NCI-H1694 (cell line): ENCODE data around the gene RARRES2.

Experiments
- DNase-seq: peaks from one replicate; lab custom pipeline; 2025; lab: John Stamatoyannopoulos, UW

The RARRES2 gene

GRCh38 chr7:150376560-150376959 is 35.1 kb upstream of the RARRES2 start:
- DNase-seq = no peak

- DNase-seq = no peak
Measured at GRCh38 chr7:150375662-150376521, 34.5 kb upstream of the RARRES2 start.

GRCh38 chr7:150374472-150374871 is 33.0 kb upstream of the RARRES2 start:
- no peak for DNase-seq

- DNase-seq = no peak
Measured at GRCh38 chr7:150374026-150374425, 32.6 kb upstream of the RARRES2 start.

DNA sequence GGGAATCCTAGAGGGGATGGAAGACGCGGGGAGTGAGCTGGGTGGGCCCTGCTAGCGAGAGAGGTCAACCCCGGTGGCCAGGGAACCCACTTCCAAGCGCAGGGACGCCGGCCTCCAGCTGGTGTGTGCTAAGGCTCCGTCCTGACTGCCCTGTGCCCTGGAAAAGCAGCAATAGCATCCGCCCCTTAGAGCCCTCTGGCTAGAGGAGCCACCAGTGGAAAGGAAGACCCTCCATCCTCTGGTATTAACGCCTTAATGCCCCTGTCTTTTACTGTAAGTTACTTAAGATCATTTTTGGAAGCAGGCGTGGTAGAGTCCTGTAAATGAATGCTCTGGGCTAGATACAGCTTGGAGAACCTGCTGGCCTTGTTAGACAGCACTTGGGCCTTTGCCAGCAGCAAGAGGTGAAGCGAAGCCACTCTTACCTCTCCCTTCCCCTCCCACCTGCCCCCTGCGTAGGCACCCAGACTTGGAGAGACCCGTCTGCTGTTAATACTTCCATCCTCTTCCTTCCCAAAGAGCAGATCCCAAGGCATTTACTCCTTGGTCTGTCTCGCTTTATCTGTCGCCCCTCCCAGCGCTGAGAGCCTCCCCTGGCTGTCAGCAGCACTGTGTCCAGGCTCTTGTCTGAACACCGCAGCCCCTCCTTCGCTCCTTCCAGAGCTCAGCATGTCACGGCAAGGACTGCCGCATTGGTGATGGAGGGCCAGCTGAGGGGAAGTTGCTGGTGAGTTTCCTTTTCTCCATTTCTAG is 31.8 kb upstream of the RARRES2 start:
- DNase-seq = no peak

GRCh38 chr7:150372271-150373048 is 31.0 kb upstream of the RARRES2 start:
- no peak for DNase-seq

DNA sequence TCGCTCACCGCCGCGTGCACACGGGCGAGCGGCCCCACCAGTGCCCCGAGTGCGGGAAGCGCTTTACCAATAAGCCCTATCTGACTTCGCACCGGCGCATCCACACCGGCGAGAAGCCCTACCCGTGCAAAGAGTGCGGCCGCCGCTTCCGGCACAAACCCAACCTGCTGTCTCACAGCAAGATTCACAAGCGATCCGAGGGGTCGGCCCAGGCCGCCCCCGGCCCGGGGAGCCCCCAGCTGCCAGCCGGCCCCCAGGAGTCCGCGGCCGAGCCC is 30.5 kb upstream of the RARRES2 start:
- no peak for DNase-seq

DNA sequence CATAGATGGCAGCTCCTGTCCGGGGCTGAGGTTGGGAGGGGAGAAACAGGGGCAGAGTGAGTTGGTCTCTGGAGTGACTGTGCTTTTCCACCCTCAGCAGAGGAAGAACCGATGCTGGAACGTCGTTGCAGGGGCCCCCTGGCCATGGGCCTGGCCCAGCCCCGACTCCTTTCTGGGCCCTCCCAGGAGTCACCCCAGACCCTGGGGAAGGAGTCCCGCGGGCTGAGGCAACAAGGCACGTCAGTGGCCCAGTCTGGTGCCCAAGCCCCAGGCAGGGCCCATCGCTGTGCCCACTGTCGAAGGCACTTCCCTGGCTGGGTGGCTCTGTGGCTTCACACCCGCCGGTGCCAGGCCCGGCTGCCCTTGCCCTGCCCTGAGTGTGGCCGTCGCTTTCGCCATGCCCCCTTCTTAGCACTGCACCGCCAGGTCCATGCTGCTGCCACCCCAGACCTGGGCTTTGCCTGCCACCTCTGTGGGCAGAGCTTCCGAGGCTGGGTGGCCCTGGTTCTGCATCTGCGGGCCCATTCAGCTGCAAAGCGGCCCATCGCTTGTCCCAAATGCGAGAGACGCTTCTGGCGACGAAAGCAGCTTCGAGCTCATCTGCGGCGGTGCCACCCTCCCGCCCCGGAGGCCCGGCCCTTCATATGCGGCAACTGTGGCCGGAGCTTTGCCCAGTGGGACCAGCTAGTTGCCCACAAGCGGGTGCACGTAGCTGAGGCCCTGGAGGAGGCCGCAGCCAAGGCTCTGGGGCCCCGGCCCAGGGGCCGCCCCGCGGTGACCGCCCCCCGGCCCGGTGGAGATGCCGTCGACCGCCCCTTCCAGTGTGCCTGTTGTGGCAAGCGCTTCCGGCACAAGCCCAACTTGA is 29.9 kb upstream of the RARRES2 start:
- DNase-seq = no peak

GRCh38 chr7:150370612-150371071 is 29.2 kb upstream of the RARRES2 start:
- no peak for DNase-seq

GRCh38 chr7:150369748-150370501 is 28.5 kb upstream of the RARRES2 start:
- no peak for DNase-seq

DNA sequence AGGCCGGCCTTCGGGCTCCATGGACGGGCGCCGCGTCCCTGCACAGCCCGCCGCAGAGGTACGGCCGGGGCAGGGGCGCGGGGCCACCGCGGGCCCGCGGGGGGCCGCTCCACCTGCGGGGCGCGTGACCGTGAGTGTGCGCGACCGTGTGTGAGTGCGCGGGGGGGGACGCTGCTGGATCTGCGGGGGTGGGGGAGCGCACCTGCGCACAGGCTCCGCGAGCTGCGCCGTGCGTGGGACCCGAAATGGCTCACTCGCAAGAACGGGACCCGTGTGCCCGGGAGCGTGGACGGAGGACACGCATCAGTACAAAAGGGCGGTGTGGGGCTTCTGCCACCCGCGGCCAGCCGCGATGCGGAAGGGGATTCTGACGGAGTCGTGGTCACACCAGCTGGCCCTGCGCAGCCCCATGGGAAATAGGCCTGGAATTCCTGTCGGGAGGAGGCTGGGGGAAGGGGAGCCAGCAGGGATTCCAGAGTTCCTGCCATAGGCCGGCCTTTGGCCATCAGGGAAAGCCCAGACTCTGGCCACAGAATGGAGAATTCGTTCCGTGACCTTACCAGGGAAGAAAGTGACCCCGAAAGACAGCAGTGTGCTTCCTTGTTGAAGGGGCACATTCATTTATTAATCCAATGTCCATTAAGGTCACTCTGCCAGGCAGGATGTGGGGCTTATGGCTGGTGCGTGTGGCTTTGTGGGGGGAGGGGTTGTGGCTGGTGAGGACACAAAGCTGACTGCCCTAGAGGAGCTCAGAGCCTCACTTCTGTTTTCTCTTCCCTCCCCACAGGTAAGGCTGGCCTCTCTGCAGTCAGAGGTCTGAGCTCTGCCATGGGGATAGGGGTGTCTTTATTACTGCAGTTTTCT is 27.7 kb upstream of the RARRES2 start:
- no peak for DNase-seq

DNA sequence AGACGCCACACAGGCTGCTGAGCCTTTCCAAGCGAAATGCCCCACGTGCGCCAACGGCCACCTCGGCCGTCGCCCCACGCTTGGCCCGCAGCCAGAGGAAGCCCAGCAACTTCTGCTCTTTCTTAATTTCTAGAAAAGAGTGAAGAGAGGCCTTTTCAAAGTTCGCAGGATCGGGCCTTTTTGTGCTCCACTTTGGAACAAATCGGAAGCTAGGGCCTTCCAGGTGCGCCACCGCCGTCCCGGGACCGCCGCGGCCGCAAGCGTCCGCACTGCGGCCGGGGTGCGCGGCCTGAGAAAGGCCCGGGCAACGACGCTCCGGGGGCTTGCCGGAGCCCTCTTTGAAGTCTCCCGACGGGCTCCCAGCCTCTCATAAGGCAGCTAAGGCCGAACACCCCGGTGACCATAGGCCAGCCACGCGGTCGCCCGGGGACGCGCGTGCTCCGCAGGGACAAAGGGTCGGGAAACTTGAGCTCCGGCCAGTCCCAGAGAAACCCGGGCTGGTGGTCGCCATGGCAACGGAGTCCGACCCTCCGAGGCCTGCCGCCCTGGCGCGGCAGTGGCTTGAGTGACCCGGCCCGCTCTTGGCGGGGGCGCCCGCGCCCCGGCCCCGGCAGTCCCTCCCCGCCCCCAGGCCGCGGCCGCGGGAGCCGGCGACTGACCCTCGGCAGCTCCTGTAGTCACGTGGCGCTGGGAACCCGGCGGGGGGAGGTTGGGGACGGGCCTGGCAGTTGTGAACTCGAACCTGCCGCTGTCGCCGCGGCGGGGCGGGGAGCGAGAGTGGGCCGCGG is 26.9 kb upstream of the RARRES2 start, which contains the start of gene REPIN1:
TSS of gene REPIN1 (plus strand) at position 727 of the 788 bp plus-strand sequence. CDS start 890 bp downstream, outside the sequence.
- DNase-seq = peak; percentile 89

DNA sequence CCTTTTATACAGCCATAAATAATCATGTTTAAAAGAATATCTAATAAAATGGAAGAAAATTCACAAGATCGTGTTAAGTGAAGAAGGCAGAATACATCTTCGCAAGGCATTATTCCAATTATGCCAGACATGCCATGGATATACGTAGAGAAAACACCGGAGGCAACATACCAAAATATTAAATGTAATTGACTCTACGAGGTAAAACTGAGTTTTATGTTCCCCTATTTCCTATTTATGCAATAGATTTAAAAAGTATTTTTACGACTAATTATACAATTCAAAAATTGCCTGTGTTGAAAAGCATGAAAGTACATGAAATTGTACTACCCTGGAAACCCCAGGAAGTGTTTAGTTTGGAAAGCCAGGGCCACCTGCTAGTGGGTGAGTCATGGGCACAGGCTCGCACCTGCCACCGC is 26.3 kb upstream of the RARRES2 start:
- no peak for DNase-seq

- no peak for DNase-seq
Measured at GRCh38 chr7:150365673-150366398, 24.4 kb upstream of the RARRES2 start.

GRCh38 chr7:150365194-150365593 is 23.8 kb upstream of the RARRES2 start:
- DNase-seq = no peak

- DNase-seq = no peak
Measured at GRCh38 chr7:150363872-150364271, 22.4 kb upstream of the RARRES2 start.

- peak; percentile 68 for DNase-seq
Measured at GRCh38 chr7:150363370-150363769, 21.9 kb upstream of the RARRES2 start.
